ENCODE data around the gene C14orf93. TPM values are rescaled to one million over a fixed set of nuclear protein-coding genes. Genes with fewer than 3 reads are reported as not detected.
"Not testable (repeated sequence)": the region's sequence is repeated elsewhere in the genome, so short reads cannot be mapped to it uniquely, and the experiment has no call there.

Gene C14orf93
- polyA plus RNA-seq, 1 donor = 11.2 TPM

DNA sequence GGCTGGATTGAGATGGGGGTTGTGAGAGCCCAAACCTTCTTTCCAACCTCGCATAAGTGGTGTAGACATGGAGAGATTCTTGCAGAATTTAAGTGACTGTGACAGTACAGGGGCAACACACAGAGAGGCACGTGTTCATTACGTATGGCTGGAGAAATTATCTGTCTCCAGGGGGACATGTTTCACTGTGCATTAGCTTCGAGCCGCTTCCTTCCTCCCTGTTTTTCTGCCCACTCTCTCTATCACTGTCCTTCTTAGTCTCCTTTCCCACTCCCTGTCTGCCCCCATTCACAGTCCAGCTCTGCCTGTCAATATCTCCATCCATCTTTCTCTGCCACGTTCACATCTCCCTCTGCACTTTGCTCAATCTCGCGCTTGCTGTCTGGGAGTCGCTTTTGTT lies 11.5 kb upstream of the C14orf93 start:
- DNase-seq (ENCODE audit: low read depth) = no peak

GRCh38 chr14:23020143-23021128 lies 10.5 kb upstream of the C14orf93 start:
- DNase-seq (ENCODE audit: low read depth) = no peak

GRCh38 chr14:23018107-23018506 lies 8.2 kb upstream of the C14orf93 start:
- DNase-seq (ENCODE audit: low read depth) = no peak

- DNase-seq (ENCODE audit: low read depth) = no peak
Measured at GRCh38 chr14:23017091-23017490, 7.1 kb upstream of the C14orf93 start.

GRCh38 chr14:23015618-23016017 lies 5.7 kb upstream of the C14orf93 start:
- no peak for DNase-seq (ENCODE audit: low read depth)

GRCh38 chr14:23013749-23014054 lies 3.8 kb upstream of the C14orf93 start:
- DNase-seq (ENCODE audit: low read depth) = not testable (repeated sequence)

DNA sequence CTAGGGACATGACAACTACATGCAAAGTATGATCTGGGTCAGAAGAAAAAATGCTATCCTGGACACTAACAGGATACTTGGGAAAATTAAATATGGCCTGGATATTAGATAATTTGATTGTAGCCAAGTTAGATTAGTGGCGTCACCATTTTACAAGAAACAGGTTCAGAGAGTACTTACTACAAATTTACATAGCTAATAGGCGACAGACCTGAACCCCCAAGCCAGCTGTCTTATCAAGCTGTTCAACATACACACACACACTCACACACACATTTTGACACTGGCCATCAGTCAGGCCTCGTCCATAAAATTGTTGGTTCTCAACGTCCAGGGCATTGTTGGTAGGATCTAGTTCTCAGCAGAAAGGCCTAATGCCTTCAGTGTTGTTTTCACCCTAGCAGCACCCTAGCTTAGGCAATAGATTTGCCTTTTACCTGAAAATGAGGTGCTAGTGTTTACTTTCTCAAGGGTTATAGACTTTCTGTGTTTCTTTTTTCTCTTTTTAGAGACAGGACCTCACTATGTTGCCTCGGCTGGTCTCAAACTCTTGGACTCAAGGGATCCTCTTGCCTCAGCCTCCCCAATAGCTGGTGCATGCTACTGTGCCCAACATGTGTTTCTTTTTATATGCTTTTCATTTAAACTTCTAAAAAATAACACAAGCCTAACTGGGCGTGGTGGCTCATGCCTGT lies 3.3 kb upstream of the C14orf93 start:
- DNase-seq (ENCODE audit: low read depth) = no peak

DNA sequence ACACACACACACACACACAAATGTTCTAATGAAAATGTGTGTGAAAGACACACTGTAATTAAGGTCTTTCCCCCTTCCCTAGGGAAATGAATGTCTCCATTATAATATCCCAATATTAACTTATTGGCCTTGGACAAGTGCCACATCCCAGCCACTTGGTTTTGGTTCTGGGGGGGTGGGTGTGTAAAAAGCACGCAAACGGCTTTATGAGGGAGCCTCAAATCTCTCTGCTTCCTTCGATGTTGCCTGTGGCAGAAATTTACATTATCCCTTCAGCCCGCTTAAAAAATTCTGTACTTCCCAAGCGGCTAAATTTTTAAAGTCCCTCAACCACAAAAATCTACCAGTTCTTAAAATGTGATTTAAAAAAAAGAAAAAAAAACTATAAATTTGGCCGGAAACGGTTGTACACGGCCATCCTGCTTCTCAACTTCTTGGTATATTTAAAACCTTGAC lies 432 bp downstream of the C14orf93 start:
- DNase-seq (ENCODE audit: low read depth) = no peak

DNA sequence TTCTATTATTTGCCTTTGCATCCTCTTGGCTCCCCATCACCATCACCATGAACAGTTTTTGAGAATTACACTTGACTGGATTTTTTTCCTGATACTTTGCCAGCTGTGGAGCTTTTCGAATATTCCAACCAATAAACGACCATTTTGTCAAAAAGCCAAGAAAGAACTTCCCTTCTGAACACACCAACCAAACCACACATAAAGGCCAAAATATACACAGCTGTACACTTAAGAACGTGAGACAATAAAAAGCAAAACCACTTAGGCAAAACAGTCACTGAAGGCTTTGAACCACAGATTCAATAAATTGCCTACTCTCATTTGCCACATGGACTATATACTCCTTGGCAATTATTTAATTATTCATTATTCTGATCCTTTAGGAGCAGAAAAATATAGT lies 1.1 kb downstream of the C14orf93 start:
- DNase-seq (ENCODE audit: low read depth) = no peak

GRCh38 chr14:23006544-23007419 lies 3.2 kb downstream of the C14orf93 start:
- DNase-seq (ENCODE audit: low read depth) = peak; percentile 95

- no peak for DNase-seq (ENCODE audit: low read depth)
Measured at GRCh38 chr14:23006188-23006534, 3.8 kb downstream of the C14orf93 start.

DNA sequence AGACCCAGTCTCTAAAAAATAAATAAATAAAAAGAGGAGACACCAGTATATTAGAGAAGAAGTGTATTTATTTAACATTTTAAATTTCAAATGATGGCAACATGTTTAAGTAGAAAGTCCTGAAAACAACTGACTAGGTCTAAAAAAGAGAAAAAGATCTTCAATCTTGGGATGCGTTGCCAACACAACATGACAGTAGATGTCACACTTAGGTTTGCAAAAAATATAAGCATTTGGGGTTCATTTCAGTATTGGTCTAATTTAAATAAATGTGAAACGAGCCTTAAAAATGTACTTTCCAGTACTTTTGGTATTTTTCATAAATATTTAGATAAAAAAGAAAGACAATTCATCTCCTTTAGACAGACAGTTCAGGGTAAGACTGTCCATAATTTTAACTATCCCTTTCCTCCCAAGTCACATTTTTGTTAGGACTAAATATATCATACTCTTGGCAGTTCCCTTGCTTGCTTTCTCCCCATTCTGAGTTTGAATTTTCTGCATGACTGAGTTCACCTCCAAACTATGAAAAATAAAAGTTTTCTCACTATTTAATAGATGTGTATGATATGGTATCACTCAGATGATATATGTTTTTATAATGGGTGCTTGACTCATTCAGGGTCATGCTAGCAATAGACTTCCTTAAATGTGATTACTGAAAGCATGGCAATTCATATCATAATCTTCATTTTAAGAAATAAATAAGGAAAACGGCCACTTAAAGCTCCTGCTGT lies 4.3 kb downstream of the C14orf93 start:
- DNase-seq (ENCODE audit: low read depth) = no peak

DNA sequence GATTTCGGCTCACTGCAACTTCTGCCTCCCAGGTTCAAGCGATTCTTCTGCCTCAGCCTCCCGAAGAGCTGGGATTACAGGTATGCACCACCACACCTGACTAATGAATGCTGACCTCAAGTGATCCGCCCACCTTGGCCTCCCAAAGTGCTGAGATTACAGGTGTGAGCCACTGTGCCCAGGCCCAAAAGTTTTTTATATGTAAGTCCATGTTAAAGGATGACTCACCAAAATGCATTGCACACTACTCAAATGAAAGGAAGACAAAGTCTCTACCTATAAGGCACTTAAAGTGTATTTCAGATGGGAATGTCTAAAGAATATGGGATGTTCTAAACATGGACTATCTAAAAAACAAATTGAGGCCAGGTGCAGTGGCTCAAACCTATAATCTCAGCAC lies 5.7 kb downstream of the C14orf93 start:
- DNase-seq (ENCODE audit: low read depth) = not testable (repeated sequence)

- DNase-seq (ENCODE audit: low read depth) = no peak
Measured at GRCh38 chr14:23002592-23002991, 7.4 kb downstream of the C14orf93 start.

- DNase-seq (ENCODE audit: low read depth) = no peak
Measured at GRCh38 chr14:23000860-23001259, 9.1 kb downstream of the C14orf93 start.

- no peak for DNase-seq (ENCODE audit: low read depth)
Measured at GRCh38 chr14:22998329-22999012, 11.5 kb downstream of the C14orf93 start.

GRCh38 chr14:22997676-22998323 lies 12.1 kb downstream of the C14orf93 start:
- no peak for DNase-seq (ENCODE audit: low read depth)

DNA sequence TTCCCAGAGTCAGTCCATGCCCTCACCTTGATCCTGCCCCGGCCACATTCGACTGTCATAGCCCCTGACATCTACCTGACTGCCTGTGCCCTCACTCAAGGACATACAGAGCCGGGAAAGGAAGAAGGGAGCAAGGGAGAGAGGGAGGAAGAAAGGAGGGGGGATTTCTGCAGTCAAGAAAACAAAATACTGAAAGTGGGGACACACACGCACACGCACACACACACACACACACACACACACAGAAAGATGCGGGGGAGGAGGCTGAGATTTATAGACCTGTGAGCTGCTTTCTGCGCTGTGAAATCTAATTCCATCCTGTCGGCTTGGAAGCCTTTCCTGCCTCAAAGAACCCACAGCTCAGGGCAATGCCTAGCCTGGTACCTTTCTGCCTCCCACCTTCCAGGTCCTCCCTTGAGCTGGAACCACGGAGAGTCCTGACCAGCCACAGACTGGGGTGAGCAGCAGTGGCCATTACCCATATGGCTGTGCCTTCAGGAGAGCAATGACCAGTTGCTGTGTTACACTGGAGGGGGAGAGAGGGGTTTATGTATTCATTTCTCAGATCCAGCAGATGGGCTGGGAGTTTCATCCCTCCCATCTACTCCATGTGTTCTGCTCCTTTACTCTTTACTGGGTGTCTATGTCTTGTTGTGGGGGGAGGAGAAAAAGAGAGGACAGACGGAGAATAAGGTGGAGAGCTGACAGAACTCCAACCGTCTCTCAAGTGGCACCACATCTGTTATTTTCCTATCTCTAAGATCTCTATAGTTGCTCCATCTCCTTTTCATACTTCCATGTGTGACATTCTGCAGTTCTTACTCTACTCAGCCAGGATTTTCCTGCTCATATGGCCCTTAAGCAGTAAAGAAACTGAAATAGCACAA lies 12.9 kb downstream of the C14orf93 start:
- DNase-seq (ENCODE audit: low read depth) = no peak
